ENCODE results near the gene MAGI2.

GRCh38 chr7:78702770-78703169 is 750.7 kb downstream of the MAGI2 start:
- no peak for TF ChIP-seq CTCF (IDR thresholded peaks at IDR 0.05; ENCODE audit: low read depth, low read length, poor library complexity, severe bottlenecking)
- TF ChIP-seq EZH2phosphoT487 (IDR thresholded peaks at IDR 0.05; ENCODE audit: borderline replicate concordance, low read length), result no peak
